ENCODE data around the gene GATAD1.

GATAD1 gene

GRCh38 chr7:92496876-92497275 lies 49.6 kb downstream of the GATAD1 start:
- no peak overlapping the region for H3K4me3 ChIP-seq (ENCODE audit: low read depth, low read length)
- DNase-seq (ENCODE audit: low read depth), result peak; percentile 41
- no peak for TF ChIP-seq CTCF (conservative IDR thresholded peaks at IDR 0.05; ENCODE audit: low read depth, low read length)

DNA sequence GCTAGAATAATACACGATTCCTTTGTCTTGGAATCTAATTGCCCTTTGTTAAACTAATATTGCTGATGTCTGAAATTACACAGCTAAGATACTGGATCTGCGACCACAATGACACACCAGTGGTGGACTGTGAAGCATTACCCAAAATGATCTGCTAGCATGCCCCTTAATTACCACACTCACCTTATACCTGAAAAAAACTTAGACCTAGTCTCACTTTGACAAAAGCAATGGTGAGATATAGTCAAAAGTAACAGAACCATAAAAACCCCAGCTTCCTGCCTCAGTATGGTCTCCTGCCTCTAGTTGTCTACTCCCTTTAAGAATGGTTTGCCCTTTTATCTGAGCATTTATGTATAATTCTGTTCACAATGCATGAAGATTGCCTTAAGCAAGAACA lies 51.3 kb downstream of the GATAD1 start:
- TF ChIP-seq CTCF (conservative IDR thresholded peaks at IDR 0.05; ENCODE audit: low read depth, low read length), result no peak
- no peak for DNase-seq (ENCODE audit: low read depth)
- H3K4me3 ChIP-seq (ENCODE audit: low read depth, low read length), result no peak overlapping the region

GRCh38 chr7:92503767-92504166 lies 56.5 kb downstream of the GATAD1 start:
- no peak for DNase-seq (ENCODE audit: low read depth)
- no peak for TF ChIP-seq CTCF (conservative IDR thresholded peaks at IDR 0.05; ENCODE audit: low read depth, low read length)
- no peak overlapping the region for H3K4me3 ChIP-seq (ENCODE audit: low read depth, low read length)

GRCh38 chr7:92504563-92504962 lies 57.3 kb downstream of the GATAD1 start:
- no peak overlapping the region for H3K4me3 ChIP-seq (ENCODE audit: low read depth, low read length)
- DNase-seq (ENCODE audit: low read depth), result peak; percentile 56
- TF ChIP-seq CTCF (conservative IDR thresholded peaks at IDR 0.05; ENCODE audit: low read depth, low read length), result no peak

GRCh38 chr7:92506363-92506762 lies 59.1 kb downstream of the GATAD1 start:
- no peak overlapping the region for H3K4me3 ChIP-seq (ENCODE audit: low read depth, low read length)
- DNase-seq (ENCODE audit: low read depth), result no peak
- TF ChIP-seq CTCF (conservative IDR thresholded peaks at IDR 0.05; ENCODE audit: low read depth, low read length), result no peak

- TF ChIP-seq CTCF (conservative IDR thresholded peaks at IDR 0.05; ENCODE audit: low read depth, low read length), result no peak
- no peak overlapping the region for H3K4me3 ChIP-seq (ENCODE audit: low read depth, low read length)
- DNase-seq (ENCODE audit: low read depth), result no peak
Observed at GRCh38 chr7:92508946-92509345, 61.7 kb downstream of the GATAD1 start.
